ENCODE results near the gene TNS1. TPM values are rescaled to one million over a fixed set of nuclear protein-coding genes. Genes with fewer than 3 reads are reported as not detected.

The TNS1 gene
- total and polyA plus RNA-seq, 9 of the 15 experiments (the other 6 are each of a cell fraction or from before 2014, with no cell fraction given), result 0.13 to 2.7 (median 0.77) TPM

DNA sequence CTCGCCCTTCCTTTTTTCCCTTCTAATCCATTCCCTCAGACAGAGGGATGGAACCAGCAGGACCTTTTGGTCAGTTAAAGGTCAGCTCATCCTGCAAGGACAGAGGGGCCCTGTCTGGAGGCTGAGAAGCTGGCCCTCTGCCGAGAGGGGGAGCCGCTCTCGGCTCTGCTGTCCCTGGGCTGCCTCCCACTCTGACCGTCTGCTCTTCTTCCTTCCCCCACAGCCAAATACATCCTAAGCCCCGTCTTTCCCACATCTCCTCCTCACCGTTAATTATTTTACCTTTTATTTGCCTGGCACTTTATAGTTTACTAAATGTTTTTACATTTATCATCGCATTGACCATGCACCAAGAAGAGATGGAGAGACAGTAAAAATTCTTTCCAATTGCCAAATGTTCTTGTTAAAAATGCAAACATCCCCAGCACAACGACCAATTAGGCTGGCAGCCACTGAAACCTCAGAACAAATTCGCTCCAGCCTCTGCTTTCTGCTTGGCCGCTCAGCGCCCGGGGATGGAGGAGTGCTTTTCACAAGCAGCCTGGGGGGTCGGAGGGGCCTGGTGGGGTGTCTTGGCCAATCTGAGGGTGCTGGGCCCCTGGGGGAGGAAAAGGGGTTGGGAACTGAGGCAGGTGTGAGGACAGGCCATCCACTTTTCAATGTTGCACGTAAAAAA lies 123.7 kb downstream of the TNS1 start:
- H3K27ac ChIP-seq (ENCODE audit: extremely low read depth, low read depth, low read length), result no peak overlapping the region
- no TSS peak for BruUV-seq (replicated peaks)
- H3K4me3 ChIP-seq, result no peak overlapping the region
- H4K20me1 ChIP-seq (replicated peaks; ENCODE audit: control insufficient read depth, insufficient read depth, low read length), result no peaks in the 10 kb centered on the region
- ATAC-seq (peak; percentile 83), FAIRE-seq (no peak), DNase-seq (ENCODE audit: extremely low read depth in 1 of 4, low spot score in 3 of 4) (peak in 3 of 4 experiments; percentile 14 to 30 (median 19))
- no peak overlapping the region for H3K4me2 ChIP-seq (ENCODE audit: insufficient read depth, low read length)
- H3K27me3 ChIP-seq (ENCODE audit: control insufficient read depth in 2 of 2, insufficient read depth in 2 of 2, low read length in 2 of 2), result no peaks in the 10 kb centered on the region
- POLR2A ChIA-PET, result no interaction called here
- in situ Hi-C loops (cut with MboI) (no loop called here), intact Hi-C loops (cut with micrococcal nuclease) (no loop called here)
- H2AFZ ChIP-seq (ENCODE audit: low read depth, low read length), result no peak overlapping the region
- H3K9ac ChIP-seq (ENCODE audit: insufficient read depth in 1 of 2, low read depth in 2 of 2, low read length in 2 of 2), result no peak overlapping the region
- H3K9me3 ChIP-seq (replicated peaks; ENCODE audit: control insufficient read depth, insufficient read depth, low read depth, low read length), result no peaks in the 10 kb centered on the region
- H3K9me1 ChIP-seq (ENCODE audit: control insufficient read depth, insufficient read depth, low read length), result no peaks in the 10 kb centered on the region
- H3K79me2 ChIP-seq (ENCODE audit: control insufficient read depth, insufficient read depth, low read length), result no peaks in the 10 kb centered on the region
- H3K36me3 ChIP-seq (ENCODE audit: control insufficient read depth, insufficient read depth, low read length), result no peaks in the 10 kb centered on the region
- CTCF ChIA-PET (ENCODE audit: low intra/inter-chr PET ratio), result no interaction called here
- 4% methylated on average over 13 of the region's 15 CpGs for WGBS (ENCODE audit: insufficient coverage, low coverage, missing lambda C conversion rate)
- no peak for TF ChIP-seq RHOXF2B (CRISPR knock-in tag; conservative IDR thresholded peaks at IDR 0.05)
- TF ChIP-seq, protein P1, sequence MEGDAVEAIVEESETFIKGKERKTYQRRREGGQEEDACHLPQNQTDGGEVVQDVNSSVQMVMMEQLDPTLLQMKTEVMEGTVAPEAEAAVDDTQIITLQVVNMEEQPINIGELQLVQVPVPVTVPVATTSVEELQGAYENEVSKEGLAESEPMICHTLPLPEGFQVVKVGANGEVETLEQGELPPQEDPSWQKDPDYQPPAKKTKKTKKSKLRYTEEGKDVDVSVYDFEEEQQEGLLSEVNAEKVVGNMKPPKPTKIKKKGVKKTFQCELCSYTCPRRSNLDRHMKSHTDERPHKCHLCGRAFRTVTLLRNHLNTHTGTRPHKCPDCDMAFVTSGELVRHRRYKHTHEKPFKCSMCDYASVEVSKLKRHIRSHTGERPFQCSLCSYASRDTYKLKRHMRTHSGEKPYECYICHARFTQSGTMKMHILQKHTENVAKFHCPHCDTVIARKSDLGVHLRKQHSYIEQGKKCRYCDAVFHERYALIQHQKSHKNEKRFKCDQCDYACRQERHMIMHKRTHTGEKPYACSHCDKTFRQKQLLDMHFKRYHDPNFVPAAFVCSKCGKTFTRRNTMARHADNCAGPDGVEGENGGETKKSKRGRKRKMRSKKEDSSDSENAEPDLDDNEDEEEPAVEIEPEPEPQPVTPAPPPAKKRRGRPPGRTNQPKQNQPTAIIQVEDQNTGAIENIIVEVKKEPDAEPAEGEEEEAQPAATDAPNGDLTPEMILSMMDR (IDR thresholded peaks at IDR 0.05 in 2 of 3, conservative IDR thresholded peaks at IDR 0.05 in 1 of 3; ENCODE audit: insufficient read depth in 2 of 3, low read depth in 1 of 3, low read length in 3 of 3), result peak in 2 of 3 experiments; percentile 21 to 33; a peak in 1 of 6 replicates
- no peak for TF ChIP-seq ZNF282 (CRISPR knock-in tag; IDR thresholded peaks at IDR 0.05)
- H3K4me1 ChIP-seq (replicated peaks in 1 of 2; ENCODE audit: control insufficient read depth in 2 of 2, insufficient read depth in 2 of 2, low read length in 2 of 2), result peaks cover 0 to 3% of the 10 kb centered on the region in 2 experiments; a peak in 3 of 5 replicates

All from K562 (cell line).